GM12878 (cell line): Measurements from ENCODE around the gene OCRL. TPM values are rescaled to one million over a fixed set of nuclear protein-coding genes. Genes with fewer than 3 reads are reported as not detected.

Experiments used
- ATAC-seq: fragments of 200-7000 bp; cut with Tn5 transposase; 3 replicates; pipeline ENCODE4 v1.9.1; 2020; ENCODE audit warnings: mild to moderate bottlenecking, moderate library complexity
- BruUV-seq: library from RNA; stranded (reverse); fragments of 400-500 nt; replicated peaks from 2 replicates; lab custom pipeline; 2021; lab: Mats Ljungman, UMichigan
- CTCF ChIA-PET: fragments of 300-600 bp; sonication (Branson Sonifier 250); formaldehyde crosslinking; extraction: SDS; loops from one replicate; lab custom pipeline; 2021; ENCODE audit warnings: inconsistent platforms; lab: Yijun Ruan, JAX
- POLR2A ChIA-PET: fragments of 350-600 bp; formaldehyde crosslinking; extraction: SDS; loops from one replicate; lab custom pipeline; 2021; ENCODE audit warnings: inconsistent platforms; lab: Charles Lee
- RAD21 ChIA-PET: fragments of 300-600 bp; sonication (Branson Sonifier 250); formaldehyde crosslinking; loops from one replicate; lab custom pipeline; 2023; ENCODE audit warnings: antibody characterized with exemption; ENCODE audit not compliant: unreplicated experiment; lab: Charles Lee
- SMC1A ChIA-PET: fragments of 300-600 bp; sonication (Branson Sonifier 250); formaldehyde crosslinking; loops from one replicate; lab custom pipeline; 2023; ENCODE audit not compliant: unreplicated experiment, uncharacterized antibody; lab: Charles Lee
- DNase-seq: peaks from one replicate; pipeline ENCODE4 v3.0.0-alpha.2; 2011; ENCODE audit warnings: low read depth, low spot score
- FAIRE-seq: peaks from 3 replicates; lab custom pipeline; 2011; peaks lifted over from hg19 to GRCh38; lab: Jason Lieb, UNC
- H2AFZ ChIP-seq: 2 replicates; pipeline ENCODE4 v1.6.0; 2011; ENCODE audit warnings: low read depth, low read length, control low read depth; ENCODE audit not compliant: control insufficient read depth
- H3K27ac ChIP-seq: 2 replicates; pipeline ENCODE4 v1.5.1; 2011; ENCODE audit warnings: control low read depth; ENCODE audit not compliant: control insufficient read depth, insufficient read depth
- H3K27me3 ChIP-seq, 2 experiments: replicated peaks in 1 of 2; 2 replicates each; pipeline versions ENCODE4 v1.6.0 to v1.6.1; 2011; ENCODE audit warnings: low read length in 1 of 2; ENCODE audit not compliant: control insufficient read depth in 2 of 2, insufficient read depth in 2 of 2
- H3K36me3 ChIP-seq, 2 experiments: 2 replicates each; pipeline ENCODE4 v1.5.1; 2011; ENCODE audit warnings: low read length in 1 of 2; ENCODE audit not compliant: control insufficient read depth in 2 of 2, insufficient read depth in 2 of 2
- H3K4me1 ChIP-seq: 2 replicates; pipeline ENCODE4 v1.6.1; 2011; ENCODE audit warnings: mild to moderate bottlenecking, low read length, moderate library complexity, mixed read lengths; ENCODE audit not compliant: control insufficient read depth, insufficient read depth
- H3K4me2 ChIP-seq: 2 replicates; pipeline ENCODE4 v1.6.0; 2011; ENCODE audit warnings: control low read depth; ENCODE audit not compliant: control insufficient read depth, insufficient read depth
- H3K4me3 ChIP-seq: fragments of 200-600 bp; sonication (generic); 2 replicates; pipeline ENCODE4 v1.5.1; 2016
- H3K79me2 ChIP-seq: 2 replicates; pipeline ENCODE4 v1.6.0; 2011; ENCODE audit warnings: low read length; ENCODE audit not compliant: control insufficient read depth, insufficient read depth
- H3K9ac ChIP-seq: 2 replicates; pipeline ENCODE4 v1.8.0; 2011; ENCODE audit warnings: low read length, control low read depth, mixed read lengths; ENCODE audit not compliant: control insufficient read depth, insufficient read depth
- H3K9me3 ChIP-seq: replicated peaks from 3 replicates; pipeline ENCODE4 v1.5.1; 2011; ENCODE audit warnings: mild to moderate bottlenecking, low read length; ENCODE audit not compliant: control insufficient read depth, insufficient read depth
- H4K20me1 ChIP-seq: 2 replicates; pipeline ENCODE4 v1.6.0; 2011; ENCODE audit not compliant: control insufficient read depth, insufficient read depth
- CREB1 ChIP-seq: IDR thresholded peaks from 2 replicates; pipeline ENCODE4 v1.6.1; 2012; ENCODE audit warnings: low read depth, mild to moderate bottlenecking, inconsistent platforms
- EGR1 ChIP-seq, 2 experiments: IDR thresholded peaks; 1 replicate in 1 of 2; 2 replicates in 1 of 2; pipeline ENCODE4 v1.6.1; 2011 to 2012; ENCODE audit warnings: low read depth in 2 of 2, low read length in 2 of 2, borderline replicate concordance in 1 of 2, mild to moderate bottlenecking in 1 of 2, moderate library complexity in 1 of 2
- HCFC1 ChIP-seq: fragments of 150-350 bp; IDR thresholded peaks from 2 replicates; pipeline ENCODE4 v1.6.1; 2014; ENCODE audit warnings: low read length
- MEF2B ChIP-seq: fragments of 450-650 bp; IDR thresholded peaks from 2 replicates; pipeline ENCODE4 v1.6.1; 2018; ENCODE audit warnings: mild to moderate bottlenecking, moderate library complexity; ENCODE audit not compliant: partially characterized antibody, poor library complexity, severe bottlenecking
- NFXL1 ChIP-seq: fragments of 450-650 bp; IDR thresholded peaks from 2 replicates; pipeline ENCODE4 v1.6.1; 2017; ENCODE audit warnings: antibody characterized with exemption, mild to moderate bottlenecking, borderline replicate concordance
- NFYA ChIP-seq: IDR thresholded peaks from 2 replicates; pipeline ENCODE4 v1.6.1; 2011; ENCODE audit warnings: low read depth, mild to moderate bottlenecking, low read length, improper control_type of control experiment, borderline replicate concordance
- NR2C2 ChIP-seq: IDR thresholded peaks from 2 replicates; pipeline ENCODE4 v1.6.1; 2011; ENCODE audit warnings: borderline replicate concordance, low read depth; ENCODE audit not compliant: control insufficient read depth, insufficient read length
- POU2F2 ChIP-seq: IDR thresholded peaks from 3 replicates; pipeline ENCODE4 v1.6.1; 2011; ENCODE audit warnings: low read depth, mild to moderate bottlenecking, low read length, borderline replicate concordance
- RAD51 ChIP-seq: fragments of 450-650 bp; IDR thresholded peaks from 2 replicates; pipeline ENCODE4 v1.6.1; 2016; ENCODE audit warnings: moderate library complexity, mild to moderate bottlenecking, inconsistent platforms
- whole genome bisulfite sequencing: methylation state at CpG from one replicate; pipeline ENCODE4 v1.1.6; 2016; ENCODE audit warnings: low lambda C conversion rate; ENCODE audit not compliant: insufficient replicate concordance, insufficient coverage; ENCODE audit errors: missing lambda C conversion rate; 5-methylcytosine and 5-hydroxymethylcytosine counted together
- in situ Hi-C: fragments of 300-500 bp; cut with MboI; formaldehyde crosslinking; loops from 9 replicates; pipeline ENCODE4 v1.14.3; 2018; ENCODE audit warnings: mixed read lengths
- intact Hi-C: fragments of 100-400 bp; cut with micrococcal nuclease; formaldehyde crosslinking; loops from one replicate; pipeline ENCODE4 v1.14.2; 2022; ENCODE audit not compliant: unreplicated experiment
- polyA plus RNA-seq, 11 experiments: library from polyadenylated mRNA; depleted of rRNA in 4 of 11; unstranded in 6 of 11; stranded (reverse) in 5 of 11; fragments of >200 nt; fragmentation: Nextera tagmentation in 4 of 11; fragmentation: Illumina TruSeq in 1 of 11; extraction: Ambion mirVana in 4 of 11; extraction: Trizol in 1 of 11; gene quantifications; 1 replicate in 1 of 11; 2 replicates in 10 of 11; pipeline versions ENCODE4 v1.2.1 to v1.2.3, GENCODE V29; 2011 to 2016; ENCODE audit warnings: inconsistent platforms in 2 of 11, missing spikeins in 2 of 11, low read depth in 1 of 11
- total RNA-seq, 4 experiments: library from RNA; depleted of rRNA in 3 of 4; stranded (reverse); fragments of >200 nt in 3 of 4; fragmentation: Illumina TruSeq in 1 of 4; extraction: Trizol in 1 of 4; gene quantifications; 2 replicates each; pipeline versions ENCODE4 v1.2.1 to v1.2.3, GENCODE V29; 2013 to 2021

The OCRL gene
- total and polyA plus RNA-seq, 10 of the 15 experiments (the other 5 are each of a cell fraction or from before 2014, with no cell fraction given), result 0.53 to 4.4 (median 2.3) TPM

DNA sequence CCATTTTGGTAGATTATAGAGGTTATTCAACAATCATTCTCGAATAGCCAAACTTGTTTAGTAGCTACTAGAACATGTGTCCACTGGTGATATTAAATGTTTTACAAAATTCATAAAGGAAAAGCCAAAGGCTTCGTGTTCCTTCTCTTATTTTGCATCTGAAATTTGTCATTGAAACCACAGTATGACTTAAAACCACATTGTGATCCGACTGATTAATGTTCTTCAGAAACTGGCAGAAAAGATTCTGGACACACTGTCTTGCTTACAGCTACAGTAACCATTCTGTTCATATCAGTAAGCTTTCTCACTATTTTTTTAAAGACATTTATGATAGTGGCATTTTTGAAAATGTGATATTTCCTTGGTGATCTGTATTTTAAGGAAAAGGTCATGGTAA is 14.2 kb upstream of the OCRL start (continued):
- TF ChIP-seq NFYA, result no peak
- no peak for TF ChIP-seq NR2C2
- no peak for TF ChIP-seq POU2F2
- no peak for TF ChIP-seq RAD51

DNA sequence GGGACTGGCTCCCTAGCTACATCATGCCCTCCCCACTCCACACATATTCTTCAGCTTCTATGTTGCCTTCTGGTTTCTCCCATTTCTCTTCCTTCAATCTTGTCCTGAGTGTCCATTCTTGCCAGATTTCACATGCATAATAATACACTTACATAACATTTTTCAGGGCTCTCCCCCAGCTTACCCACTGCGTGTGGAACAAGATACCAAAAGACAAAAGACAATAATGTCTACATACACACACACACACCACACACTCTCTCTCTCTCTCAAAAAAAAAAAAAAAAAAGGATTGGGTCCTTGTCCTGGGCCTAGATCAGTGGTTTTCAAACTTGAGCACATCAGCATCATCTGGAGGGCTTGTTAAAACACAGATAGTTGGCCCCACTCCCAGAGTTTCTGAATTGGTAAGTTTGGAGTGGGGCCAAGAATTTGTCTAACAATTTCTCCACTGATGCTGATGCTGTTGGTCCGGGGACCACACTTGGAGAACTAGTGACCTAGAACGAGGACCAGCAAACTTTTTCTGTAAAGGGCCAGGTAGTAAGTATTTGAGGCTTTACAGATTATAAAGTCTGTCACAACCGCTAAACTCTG is 10.3 kb upstream of the OCRL start:
- Histone ChIP-seq H3K4me2 (no peak overlapping the region), H3K36me3 (no peaks in the 10 kb centered on the region), H3K27me3 (no peaks in the 10 kb centered on the region), H3K9ac (no peak overlapping the region), H4K20me1 (no peaks in the 10 kb centered on the region), H3K9me3 (no peaks in the 10 kb centered on the region), H3K27ac (no peak overlapping the region), H3K4me3 (no peak overlapping the region), H2AFZ (no peak overlapping the region), H3K79me2 (no peaks in the 10 kb centered on the region), H3K4me1 (no peaks in the 10 kb centered on the region)
- no TSS peak for BruUV-seq
- FAIRE-seq, result no peak
- intact Hi-C loops (no loop called here), in situ Hi-C loops (no loop called here)
- ChIA-PET SMC1A (no interaction called here), POLR2A (no interaction called here), RAD21 (no interaction called here), CTCF (no interaction called here)
- WGBS, result 40% methylated on average over 4 of the region's 4 CpGs
- TF ChIP-seq CREB1 (no peak), NFXL1 (no peak), MEF2B (no peak), HCFC1 (no peak), EGR1 (IDR thresholded peaks at IDR 0.05; ENCODE audit: borderline replicate concordance in 1 of 2, low read depth in 2 of 2, low read length in 2 of 2) (no peak)
- DNase-seq, result no peak
- ATAC-seq, result no peak
